ENCODE measurements around the gene SPATS2L. TPM values are rescaled to one million over a fixed set of nuclear protein-coding genes. Genes with fewer than 3 reads are reported as not detected.

SPATS2L gene
- total and polyA plus RNA-seq, 2 donors (not counting 1 experiment from before 2014, with no cell fraction given), result 0.27 to 0.44 TPM

- intact Hi-C loops (cut with micrococcal nuclease), result no loop called here
- H3K9me3 Mint-ChIP-seq (ENCODE audit: insufficient read depth), result no peaks in the 10 kb centered on the region
- no peaks in the 10 kb centered on the region for H3K36me3 ChIP-seq (replicated peaks in 1 of 2; ENCODE audit: control extremely low read depth in 1 of 2, control insufficient read depth in 1 of 2, extremely low read depth in 1 of 2, insufficient read depth in 2 of 2, low read length in 1 of 2)
- no peak overlapping the region for H3K27ac ChIP-seq (ENCODE audit: low read length in 2 of 2)
- WGBS (ENCODE audit: insufficient coverage), result no CpG with 5 or more reads among the region's 3 CpGs
- DNase-seq (no peak), ATAC-seq (ENCODE audit: low read depth) (no peak)
- H3K79me2 ChIP-seq (ENCODE audit: control insufficient read depth, insufficient read depth, low read length), result no peaks in the 10 kb centered on the region
- no peaks in the 10 kb centered on the region for H3K27me3 ChIP-seq (replicated peaks in 1 of 4; ENCODE audit: control extremely low read depth in 1 of 4, control insufficient read depth in 3 of 4, insufficient read depth in 4 of 4, low read length in 3 of 4)
- no peak overlapping the region for H3K4me2 ChIP-seq (replicated peaks; ENCODE audit: low read depth, low read length, poor library complexity, severe bottlenecking)
- peaks cover 12% of the 10 kb centered on the region for H3K27me3 Mint-ChIP-seq
- H2AFZ ChIP-seq (ENCODE audit: insufficient read depth, low read depth, low read length, poor library complexity, severe bottlenecking), result no peak overlapping the region
- peaks cover 26 to 29% of the 10 kb centered on the region in 2 donors for H3K4me1 ChIP-seq (ENCODE audit: control insufficient read depth in 2 of 2, insufficient read depth in 2 of 2, low read length in 2 of 2)
- ChIA-PET POLR2A (no interaction called here), CTCF (no interaction called here)
- no peak overlapping the region for H3K4me3 Mint-ChIP-seq
- no peaks in the 10 kb centered on the region for H4K20me1 ChIP-seq (ENCODE audit: control insufficient read depth, insufficient read depth, low read length, poor library complexity, severe bottlenecking)
- H3K4me1 Mint-ChIP-seq, result peaks cover 29% of the 10 kb centered on the region
- no peak overlapping the region for H3K9ac ChIP-seq (ENCODE audit: low read length)
- TF ChIP-seq EZH2 (IDR thresholded peaks at IDR 0.05; ENCODE audit: borderline replicate concordance, insufficient read depth, low read depth, low read length, poor library complexity, severe bottlenecking) (no peak), CTCF (IDR thresholded peaks at IDR 0.05) (no peak)
- no peak overlapping the region for H3K27ac Mint-ChIP-seq
- H3K4me3 ChIP-seq (ENCODE audit: control extremely low read depth in 1 of 5, extremely low read depth in 1 of 5, insufficient read depth in 1 of 5, low read depth in 2 of 5, low read length in 4 of 5), result no peak overlapping the region
- H3K9me3 ChIP-seq (ENCODE audit: control extremely low read depth in 1 of 3, control insufficient read depth in 2 of 3, insufficient read depth in 1 of 3, low read length in 2 of 3), result no peaks in the 10 kb centered on the region
Measured at GRCh38 chr2:200446612-200447011, 140.1 kb downstream of the SPATS2L start.

- H3K4me1 Mint-ChIP-seq, result peaks cover 32% of the 10 kb centered on the region
- ATAC-seq (ENCODE audit: low read depth) (no peak), DNase-seq (no peak)
- H3K4me3 Mint-ChIP-seq, result no peak overlapping the region
- Histone ChIP-seq H3K27ac (ENCODE audit: low read length in 2 of 2) (no peak overlapping the region), H3K4me1 (ENCODE audit: control insufficient read depth in 2 of 2, insufficient read depth in 2 of 2, low read length in 2 of 2) (peaks cover 26 to 33% of the 10 kb centered on the region in 2 donors), H3K4me2 (replicated peaks; ENCODE audit: low read depth, low read length, poor library complexity, severe bottlenecking) (no peak overlapping the region), H4K20me1 (ENCODE audit: control insufficient read depth, insufficient read depth, low read length, poor library complexity, severe bottlenecking) (no peaks in the 10 kb centered on the region), H3K27me3 (replicated peaks in 1 of 4; ENCODE audit: control extremely low read depth in 1 of 4, control insufficient read depth in 3 of 4, insufficient read depth in 4 of 4, low read length in 3 of 4) (no peaks in the 10 kb centered on the region), H3K9ac (ENCODE audit: low read length) (no peak overlapping the region), H3K9me3 (ENCODE audit: control extremely low read depth in 1 of 3, control insufficient read depth in 2 of 3, insufficient read depth in 1 of 3, low read length in 2 of 3) (no peaks in the 10 kb centered on the region), H3K4me3 (ENCODE audit: control extremely low read depth in 1 of 5, extremely low read depth in 1 of 5, insufficient read depth in 1 of 5, low read depth in 2 of 5, low read length in 4 of 5) (no peak overlapping the region), H3K36me3 (replicated peaks in 1 of 2; ENCODE audit: control extremely low read depth in 1 of 2, control insufficient read depth in 1 of 2, extremely low read depth in 1 of 2, insufficient read depth in 2 of 2, low read length in 1 of 2) (no peaks in the 10 kb centered on the region), H3K79me2 (ENCODE audit: control insufficient read depth, insufficient read depth, low read length) (no peaks in the 10 kb centered on the region), H2AFZ (ENCODE audit: insufficient read depth, low read depth, low read length, poor library complexity, severe bottlenecking) (no peak overlapping the region)
- H3K27ac Mint-ChIP-seq, result no peak overlapping the region
- intact Hi-C loops (cut with micrococcal nuclease), result no loop called here
- POLR2A ChIA-PET, result no interaction called here
- peaks cover 11% of the 10 kb centered on the region for H3K27me3 Mint-ChIP-seq
- TF ChIP-seq CTCF (IDR thresholded peaks at IDR 0.05) (no peak), EZH2 (IDR thresholded peaks at IDR 0.05; ENCODE audit: borderline replicate concordance, insufficient read depth, low read depth, low read length, poor library complexity, severe bottlenecking) (no peak)
- WGBS (ENCODE audit: insufficient coverage), result 100% methylated on average over 1 of the region's 4 CpGs
- CTCF ChIA-PET, result no interaction called here
- H3K9me3 Mint-ChIP-seq (ENCODE audit: insufficient read depth), result no peaks in the 10 kb centered on the region
Measured at GRCh38 chr2:200447139-200447855, 140.8 kb downstream of the SPATS2L start.
